ENCODE measurements around the gene ADGRA3.

The ADGRA3 gene

DNA sequence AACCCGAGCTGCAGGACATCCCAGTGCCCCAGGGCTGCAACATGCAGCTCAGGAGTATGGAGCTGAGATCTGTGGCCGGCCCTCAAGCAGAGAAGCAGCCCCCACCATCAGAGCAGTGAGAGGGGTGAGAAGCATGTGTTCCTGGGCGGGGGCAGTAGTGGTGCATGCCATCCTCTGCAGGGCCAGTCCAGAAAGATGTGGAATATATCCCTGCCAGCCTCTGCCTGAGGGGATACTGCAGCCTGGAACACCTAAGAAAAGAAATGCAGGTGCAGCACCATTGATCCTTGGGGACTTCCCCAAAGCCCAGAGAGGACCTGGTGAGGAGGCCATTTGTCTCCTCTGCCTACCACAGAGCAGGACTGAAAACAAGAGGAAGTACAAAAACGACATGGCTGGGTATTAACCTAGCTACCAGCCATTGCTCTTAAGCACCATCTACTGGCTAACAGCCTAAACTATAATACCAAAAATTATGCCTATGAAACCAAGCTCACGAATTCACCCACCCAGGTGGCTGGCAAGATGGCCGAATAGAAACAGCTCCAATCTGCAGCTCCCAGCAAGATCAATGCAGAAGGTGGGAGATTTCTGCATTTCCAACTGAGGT is 158.8 kb downstream of the ADGRA3 start:
- no peak for DNase-seq (ENCODE audit: low spot score)

DNA sequence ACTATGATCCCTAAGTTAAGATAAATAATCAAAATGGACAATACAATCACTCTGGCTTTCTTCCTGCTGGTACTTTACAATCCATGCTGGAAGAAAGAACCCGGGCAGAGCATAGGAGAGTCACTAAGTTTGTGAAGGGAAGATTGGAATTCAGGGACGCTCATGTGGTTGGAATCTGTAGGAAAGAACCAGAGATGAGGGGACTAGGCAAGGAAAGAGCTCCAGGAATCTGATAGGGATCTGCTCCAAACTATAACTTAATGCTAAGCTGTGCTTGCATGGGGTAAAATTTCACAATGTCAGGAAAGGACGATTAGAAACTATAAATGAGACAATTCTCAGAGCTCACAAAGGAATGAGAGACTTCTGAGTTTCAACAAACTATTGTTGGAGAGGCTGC is 167.5 kb downstream of the ADGRA3 start:
- no peak for DNase-seq (ENCODE audit: low spot score)

DNA sequence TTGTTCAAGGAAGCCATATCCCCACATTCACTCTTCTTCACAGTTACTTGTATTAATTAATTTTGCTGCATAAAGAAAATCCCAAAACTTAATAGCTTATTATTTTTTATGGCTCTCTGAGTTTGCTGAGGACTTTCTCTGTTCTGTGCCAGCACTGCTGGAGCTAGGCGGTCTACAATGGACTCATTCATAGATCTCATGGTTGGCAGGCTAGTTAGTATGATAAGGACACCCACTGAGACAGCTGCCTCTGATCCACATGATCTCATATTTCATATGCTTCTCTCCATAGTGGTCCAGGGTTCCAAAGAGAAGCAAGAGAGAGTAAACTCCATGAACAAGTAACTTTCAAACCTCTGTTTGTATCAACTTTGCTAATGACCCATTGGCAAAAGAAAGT is 170.2 kb downstream of the ADGRA3 start:
- no peak for DNase-seq (ENCODE audit: low spot score)

DNA sequence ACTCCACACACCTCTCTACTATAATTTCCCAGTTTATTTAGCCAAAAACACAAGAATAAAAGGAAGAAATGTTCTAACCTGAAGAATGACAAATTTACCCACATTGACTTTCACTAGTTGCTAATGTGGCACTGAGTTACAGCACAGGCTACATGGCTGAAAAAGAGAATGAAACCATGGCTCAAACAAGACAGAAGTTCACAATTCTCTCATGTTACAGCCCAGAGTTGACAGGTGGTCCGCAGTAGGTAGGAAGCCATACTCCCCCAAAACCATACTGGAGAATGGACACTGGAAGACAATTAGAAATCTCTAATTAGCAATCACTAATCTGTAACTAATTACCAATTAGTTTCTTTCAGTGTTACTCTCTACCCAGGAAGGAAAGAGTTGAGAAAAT is 170.8 kb downstream of the ADGRA3 start:
- no peak for DNase-seq (ENCODE audit: low spot score)

DNA sequence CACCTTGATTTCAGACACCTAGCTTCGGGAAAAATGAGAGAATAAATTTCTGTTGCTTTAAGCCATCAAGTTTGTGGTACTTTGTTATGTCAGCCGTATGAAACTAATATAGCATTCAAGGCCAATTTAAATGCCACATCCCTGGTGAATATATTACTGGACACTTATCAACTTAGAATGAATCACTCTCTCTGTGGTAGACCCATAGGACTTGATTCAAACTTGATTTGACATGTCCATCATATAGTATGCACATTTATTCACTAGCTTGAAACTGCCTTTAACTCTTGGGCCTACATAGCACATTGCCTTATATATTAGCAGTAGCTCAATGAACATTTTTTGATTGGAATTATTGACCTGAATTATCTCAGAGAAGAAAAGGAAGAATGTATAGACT is 172.3 kb downstream of the ADGRA3 start:
- no peak for DNase-seq (ENCODE audit: low spot score)

DNA sequence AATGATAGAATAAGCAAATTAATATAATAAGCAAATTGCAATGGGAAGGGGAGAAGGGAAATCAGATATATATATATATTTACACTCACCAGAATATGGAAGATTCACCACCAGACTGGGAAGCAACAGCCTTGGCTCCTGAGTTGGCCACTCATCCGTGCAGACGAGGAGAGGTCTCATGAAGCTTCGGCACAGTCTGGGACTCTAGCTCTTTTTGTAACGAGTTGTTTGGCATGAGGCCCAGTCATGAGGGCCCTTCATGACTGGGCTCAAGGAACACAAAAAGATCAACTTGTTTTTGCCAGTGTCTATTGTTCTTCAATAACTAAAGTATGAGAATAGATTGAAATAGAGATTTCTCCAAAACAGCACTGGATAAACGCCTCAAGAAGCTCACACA is 176.4 kb downstream of the ADGRA3 start:
- DNase-seq (ENCODE audit: low spot score): no peak

DNA sequence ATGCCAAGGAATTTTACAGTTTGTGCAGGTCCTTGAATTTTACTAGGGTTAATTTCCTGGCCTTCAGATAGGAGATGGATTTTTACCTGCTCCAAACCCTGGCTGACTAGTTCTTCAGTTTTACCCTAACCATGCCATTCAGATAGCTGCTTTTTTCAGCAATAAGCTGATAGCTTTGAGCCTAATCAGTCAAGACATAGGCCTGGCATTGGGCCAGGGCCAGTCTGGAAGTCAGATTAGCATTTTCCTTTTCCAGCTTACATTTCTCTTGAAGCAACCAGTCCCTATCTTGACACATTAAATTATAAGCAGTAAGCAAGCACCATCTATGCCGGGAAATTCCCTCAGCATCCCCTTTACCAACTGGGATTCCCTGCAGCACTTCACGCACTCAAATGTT is 177.1 kb downstream of the ADGRA3 start:
- DNase-seq (ENCODE audit: low spot score): no peak

Measured in iPS-NIHi11 (cell line).